H9 (cell line): ENCODE measurements around the gene PPP1R7. TPM values are rescaled to one million over a fixed set of nuclear protein-coding genes. Genes with fewer than 3 reads are reported as not detected.

Experiments used
- DNase-seq: peaks from one replicate; pipeline ENCODE4 v3.0.0-alpha.2; 2017
- H2AFZ ChIP-seq: one replicate; pipeline ENCODE4 v1.6.1; 2013; ENCODE audit warnings: mild to moderate bottlenecking, low read length, control low read depth, moderate library complexity
- H2AK5ac ChIP-seq: 2 replicates; pipeline ENCODE4 v1.6.1; 2013; ENCODE audit warnings: low read length, control low read depth, mixed read lengths; ENCODE audit not compliant: insufficient read length
- H2BK120ac ChIP-seq: one replicate; pipeline ENCODE4 v1.6.1; 2013; ENCODE audit warnings: low read depth, mild to moderate bottlenecking, low read length, control low read depth, inconsistent platforms; ENCODE audit not compliant: poor library complexity, severe bottlenecking
- H2BK12ac ChIP-seq: 2 replicates; pipeline ENCODE4 v1.6.1; 2013; ENCODE audit warnings: low read length, control low read depth, mixed read lengths, low read depth; ENCODE audit not compliant: insufficient read length
- H2BK15ac ChIP-seq: 2 replicates; pipeline ENCODE4 v1.6.1; 2013; ENCODE audit warnings: low read depth, low read length, control low read depth
- H2BK20ac ChIP-seq: one replicate; pipeline ENCODE4 v1.6.1; 2013; ENCODE audit warnings: low read depth, mild to moderate bottlenecking, low read length, control low read depth, inconsistent platforms; ENCODE audit not compliant: poor library complexity, severe bottlenecking
- H2BK5ac ChIP-seq: 2 replicates; pipeline ENCODE4 v1.6.1; 2013; ENCODE audit warnings: low read length, control low read depth, mixed read lengths; ENCODE audit not compliant: insufficient read length
- H3K14ac ChIP-seq: 2 replicates; pipeline ENCODE4 v1.6.1; 2013; ENCODE audit warnings: low read length, control low read depth; ENCODE audit not compliant: insufficient read depth
- H3K18ac ChIP-seq: 2 replicates; pipeline ENCODE4 v1.6.1; 2013; ENCODE audit warnings: low read depth, mild to moderate bottlenecking, mixed read lengths, low read length, control low read depth; ENCODE audit not compliant: insufficient read length
- H3K23ac ChIP-seq: 2 replicates; pipeline ENCODE4 v1.6.1; 2013; ENCODE audit warnings: low read length, control low read depth, mixed read lengths, low read depth; ENCODE audit not compliant: insufficient read length
- H3K23me2 ChIP-seq: 2 replicates; pipeline ENCODE4 v1.6.1; 2013; ENCODE audit warnings: low read depth, mild to moderate bottlenecking, mixed read lengths, low read length, control low read depth; ENCODE audit not compliant: insufficient read length, poor library complexity, severe bottlenecking
- H3K27ac ChIP-seq: 2 replicates; pipeline ENCODE4 v1.5.1; 2013; ENCODE audit warnings: low read length, control low read depth, mixed read lengths, low read depth; ENCODE audit not compliant: insufficient read length
- H3K27me3 ChIP-seq: 2 replicates; pipeline ENCODE4 v1.6.1; 2013; ENCODE audit warnings: low read length, control low read depth, inconsistent platforms; ENCODE audit not compliant: insufficient read depth
- H3K4ac ChIP-seq: 2 replicates; pipeline ENCODE4 v1.6.1; 2013; ENCODE audit warnings: low read depth, mild to moderate bottlenecking, control low read depth, inconsistent platforms, low read length, moderate library complexity
- H3K4me1 ChIP-seq: 2 replicates; pipeline ENCODE4 v1.6.1; 2013; ENCODE audit warnings: low read length, control low read depth, inconsistent platforms; ENCODE audit not compliant: insufficient read depth
- H3K4me2 ChIP-seq: 2 replicates; pipeline ENCODE4 v1.6.1; 2013; ENCODE audit warnings: low read length, control low read depth, mixed read lengths; ENCODE audit not compliant: insufficient read length, insufficient read depth
- H3K56ac ChIP-seq: 2 replicates; pipeline ENCODE4 v1.6.1; 2013; ENCODE audit warnings: low read depth, mild to moderate bottlenecking, mixed read lengths, low read length, control low read depth; ENCODE audit not compliant: insufficient read length
- H3K79me1 ChIP-seq: 2 replicates; pipeline ENCODE4 v1.6.1; 2013; ENCODE audit warnings: low read depth, mild to moderate bottlenecking, moderate library complexity, low read length, control low read depth, inconsistent platforms; ENCODE audit not compliant: insufficient read depth, poor library complexity, severe bottlenecking
- H3K79me2 ChIP-seq: 2 replicates; pipeline ENCODE4 v1.6.1; 2013; ENCODE audit warnings: low read length, control low read depth, inconsistent platforms; ENCODE audit not compliant: insufficient read depth
- H3K9ac ChIP-seq: 2 replicates; pipeline ENCODE4 v1.6.1; 2013; ENCODE audit warnings: low read length, control low read depth, mixed read lengths; ENCODE audit not compliant: insufficient read length; ENCODE audit errors: extremely low read depth
- H3K9me3 ChIP-seq: one replicate; pipeline ENCODE4 v1.6.1; 2013; ENCODE audit warnings: low read depth, low read length, inconsistent platforms; ENCODE audit not compliant: control insufficient read depth
- H3T11ph ChIP-seq: one replicate; pipeline ENCODE4 v1.6.1; 2013; ENCODE audit warnings: mild to moderate bottlenecking, low read length, control low read depth, inconsistent platforms
- H4K20me1 ChIP-seq: one replicate; pipeline ENCODE4 v1.6.1; 2013; ENCODE audit not compliant: control insufficient read depth, insufficient read length, insufficient read depth
- H4K5ac ChIP-seq: 2 replicates; pipeline ENCODE4 v1.6.1; 2013; ENCODE audit warnings: low read depth, mild to moderate bottlenecking, mixed read lengths, low read length, control low read depth; ENCODE audit not compliant: insufficient read length
- H4K8ac ChIP-seq: replicated peaks from 2 replicates; pipeline ENCODE4 v1.6.1; 2013; ENCODE audit warnings: low read length, control low read depth, mixed read lengths, low read depth; ENCODE audit not compliant: insufficient read length
- H4K91ac ChIP-seq: 2 replicates; pipeline ENCODE4 v1.6.1; 2013; ENCODE audit warnings: low read depth, mild to moderate bottlenecking, moderate library complexity, mixed read lengths, low read length, control low read depth; ENCODE audit not compliant: insufficient read length
- H3K27ac Mint-ChIP-seq, 3 experiments: 2 replicates in 2 of 3; 3 replicates in 1 of 3; pipeline ENCODE4 v1.8.0; 2020 to 2021; ENCODE audit warnings: mixed read lengths in 3 of 3, mild to moderate bottlenecking in 1 of 3, moderate library complexity in 1 of 3
- H3K27me3 Mint-ChIP-seq: 2 replicates; pipeline ENCODE4 v1.8.0; 2021; ENCODE audit warnings: low read depth, mild to moderate bottlenecking, moderate library complexity, mixed read lengths
- H3K36me3 Mint-ChIP-seq, 3 experiments: 2 replicates in 2 of 3; 3 replicates in 1 of 3; pipeline ENCODE4 v1.8.0; 2020 to 2021; ENCODE audit warnings: low read depth in 3 of 3, mixed read lengths in 3 of 3; ENCODE audit not compliant: insufficient read depth in 1 of 3
- H3K4me1 Mint-ChIP-seq, 2 experiments: 2 replicates each; pipeline ENCODE4 v1.8.0; 2020; ENCODE audit warnings: mixed read lengths in 2 of 2
- H3K4me3 Mint-ChIP-seq, 2 experiments: 2 replicates in 1 of 2; 3 replicates in 1 of 2; pipeline ENCODE4 v1.8.0; 2020 to 2021; ENCODE audit warnings: mild to moderate bottlenecking in 2 of 2, mixed read lengths in 2 of 2, moderate library complexity in 1 of 2
- H3K9me3 Mint-ChIP-seq, 2 experiments: 2 replicates in 1 of 2; 3 replicates in 1 of 2; pipeline ENCODE4 v1.8.0; 2020; ENCODE audit warnings: mild to moderate bottlenecking in 2 of 2, mixed read lengths in 2 of 2, moderate library complexity in 1 of 2
- WGBS: extraction: QIAGEN DNeasy Blood & Tissue Kit; methylation state at CpG from one replicate; pipeline ENCODE4 v1.1.7; 2013; ENCODE audit warnings: missing lambda C conversion rate, low lambda C conversion rate, mixed read lengths; ENCODE audit not compliant: insufficient read length; ENCODE audit errors: extremely low coverage; 5-methylcytosine and 5-hydroxymethylcytosine counted together
- total RNA-seq: library from RNA; stranded (reverse); gene quantifications from 2 replicates; pipeline ENCODE4 v1.2.1, GENCODE V29; 2021
- TF ChIP-seq, protein P1 (sequence below): fragments of 200-600 bp; sonication (generic); conservative IDR thresholded peaks from 3 replicates; pipeline ENCODE4 v1.8.0; 2021; ENCODE audit warnings: antibody characterized with exemption, mild to moderate bottlenecking

The PPP1R7 gene
- total RNA-seq, 1 experiment from 2014 or later: 60.2 TPM

DNA sequence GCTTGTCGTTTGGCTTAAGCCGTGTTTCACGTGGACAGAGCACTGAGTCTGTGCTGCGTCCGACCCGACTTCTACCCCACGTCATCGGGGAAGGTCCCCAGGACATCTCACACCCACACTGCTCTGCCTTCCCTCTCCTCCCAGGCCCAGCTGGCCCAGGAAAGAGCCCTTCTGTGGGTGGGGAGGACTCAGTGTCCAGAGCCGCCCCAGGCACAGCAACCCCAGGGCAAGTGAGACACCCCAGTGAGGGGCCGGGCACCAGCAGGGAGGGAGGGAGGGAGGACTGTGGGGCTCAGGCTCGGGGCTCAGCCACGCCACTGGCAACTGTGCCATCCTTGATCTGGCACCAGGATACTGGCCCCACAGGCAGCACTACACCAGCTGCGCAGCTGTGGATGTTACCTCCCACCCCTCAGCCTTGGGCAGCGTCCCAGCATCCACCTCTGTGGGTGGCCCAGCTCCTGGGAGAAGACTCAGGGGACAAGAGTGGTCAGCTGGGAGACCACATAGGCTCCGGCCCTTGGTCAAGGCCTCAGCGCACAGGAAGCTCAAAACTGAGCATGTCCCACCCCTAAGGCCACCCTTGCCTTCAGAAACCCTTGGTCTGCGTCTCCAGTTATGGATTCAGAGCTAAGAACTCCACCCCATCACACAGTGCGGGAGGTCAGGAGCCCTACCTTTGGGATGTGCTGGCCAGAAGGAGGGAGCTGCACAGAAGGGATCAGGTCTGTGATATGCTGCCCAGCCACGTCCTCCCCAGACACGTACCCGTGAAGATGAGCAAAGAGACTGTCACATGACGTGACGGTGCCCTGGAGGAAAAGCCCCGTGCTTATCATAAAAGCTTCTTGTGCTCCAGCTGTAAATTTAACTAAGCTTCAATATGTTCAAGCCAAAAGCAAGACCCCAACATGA lies 12.7 kb upstream of the PPP1R7 start:
- Mint-ChIP-seq H3K4me3 (no peak overlapping the region), H3K27me3 (no peaks in the 10 kb centered on the region), H3K36me3 (peaks cover 27 to 84% (median 64%) of the 10 kb centered on the region in 3 experiments), H3K27ac (no peak overlapping the region), H3K4me1 (no peaks in the 10 kb centered on the region), H3K9me3 (no peaks in the 10 kb centered on the region)
- H3K23me2 ChIP-seq: no peaks in the 10 kb centered on the region
- H3K9ac ChIP-seq: no peak overlapping the region
- no peak for DNase-seq
- H3T11ph ChIP-seq: no peak overlapping the region
- no peaks in the 10 kb centered on the region for H3K4me1 ChIP-seq
- WGBS: no CpG with 5 or more reads among the region's 24 CpGs
- H4K8ac ChIP-seq: no peak overlapping the region
- H2BK120ac ChIP-seq: no peak overlapping the region
- H4K20me1 ChIP-seq: no peaks in the 10 kb centered on the region
- H4K91ac ChIP-seq: no peak overlapping the region
- no peak overlapping the region for H2BK15ac ChIP-seq
- H3K9me3 ChIP-seq: no peaks in the 10 kb centered on the region
- no peaks in the 10 kb centered on the region for H3K79me2 ChIP-seq
- no peak overlapping the region for H3K14ac ChIP-seq
- TF ChIP-seq, protein P1, sequence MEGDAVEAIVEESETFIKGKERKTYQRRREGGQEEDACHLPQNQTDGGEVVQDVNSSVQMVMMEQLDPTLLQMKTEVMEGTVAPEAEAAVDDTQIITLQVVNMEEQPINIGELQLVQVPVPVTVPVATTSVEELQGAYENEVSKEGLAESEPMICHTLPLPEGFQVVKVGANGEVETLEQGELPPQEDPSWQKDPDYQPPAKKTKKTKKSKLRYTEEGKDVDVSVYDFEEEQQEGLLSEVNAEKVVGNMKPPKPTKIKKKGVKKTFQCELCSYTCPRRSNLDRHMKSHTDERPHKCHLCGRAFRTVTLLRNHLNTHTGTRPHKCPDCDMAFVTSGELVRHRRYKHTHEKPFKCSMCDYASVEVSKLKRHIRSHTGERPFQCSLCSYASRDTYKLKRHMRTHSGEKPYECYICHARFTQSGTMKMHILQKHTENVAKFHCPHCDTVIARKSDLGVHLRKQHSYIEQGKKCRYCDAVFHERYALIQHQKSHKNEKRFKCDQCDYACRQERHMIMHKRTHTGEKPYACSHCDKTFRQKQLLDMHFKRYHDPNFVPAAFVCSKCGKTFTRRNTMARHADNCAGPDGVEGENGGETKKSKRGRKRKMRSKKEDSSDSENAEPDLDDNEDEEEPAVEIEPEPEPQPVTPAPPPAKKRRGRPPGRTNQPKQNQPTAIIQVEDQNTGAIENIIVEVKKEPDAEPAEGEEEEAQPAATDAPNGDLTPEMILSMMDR: no peak
- H2BK5ac ChIP-seq: no peak overlapping the region
- H3K18ac ChIP-seq: no peak overlapping the region
- no peak overlapping the region for H3K27ac ChIP-seq
- no peak overlapping the region for H3K4me2 ChIP-seq
- no peak overlapping the region for H4K5ac ChIP-seq
- H2BK12ac ChIP-seq: no peak overlapping the region
- no peak overlapping the region for H3K56ac ChIP-seq
- H2AK5ac ChIP-seq: no peak overlapping the region
- H3K4ac ChIP-seq: no peak overlapping the region
- H2BK20ac ChIP-seq: no peak overlapping the region
- no peaks in the 10 kb centered on the region for H3K27me3 ChIP-seq
- no peaks in the 10 kb centered on the region for H3K79me1 ChIP-seq
- H3K23ac ChIP-seq: no peak overlapping the region
- no peak overlapping the region for H2AFZ ChIP-seq
